CD4-positive, CD25-positive, alpha-beta regulatory T cell (primary cell): Measurements from ENCODE around the gene MYH14. TPM values are rescaled to one million over a fixed set of nuclear protein-coding genes. Genes with fewer than 3 reads are reported as not detected.

Experiments used
- ATAC-seq, 2 donors: fragments of 150-1000 bp; cut with Tn5 transposase; one replicate each; pipeline ENCODE4 v1.10.0; 2021; ENCODE audit warnings: low read depth in 2 of 2, moderate number of reproducible peaks in 2 of 2, moderate library complexity in 1 of 2
- DNase-seq, 3 donors: peaks; one replicate each; pipeline versions ENCODE4 v3.0.0 to v3.0.0-alpha.2; 2012 to 2022; ENCODE audit warnings: mixed read lengths in 1 of 3
- H3K27ac ChIP-seq: one replicate; pipeline ENCODE4 v1.7.0; 2013; ENCODE audit warnings: mild to moderate bottlenecking, low read length; ENCODE audit not compliant: insufficient read depth, poor library complexity, severe bottlenecking
- H3K27me3 ChIP-seq: one replicate; pipeline ENCODE4 v1.7.0; 2013; ENCODE audit warnings: low read length; ENCODE audit not compliant: control insufficient read depth, insufficient read depth
- H3K36me3 ChIP-seq: one replicate; pipeline ENCODE4 v1.7.0; 2013; ENCODE audit warnings: mild to moderate bottlenecking, low read length, moderate library complexity; ENCODE audit not compliant: control insufficient read depth, insufficient read depth
- H3K4me1 ChIP-seq: 2 replicates; pipeline ENCODE4 v1.7.0; 2013; ENCODE audit warnings: mild to moderate bottlenecking, low read length; ENCODE audit not compliant: insufficient read depth, control insufficient read depth, poor library complexity, severe bottlenecking
- H3K4me3 ChIP-seq: one replicate; pipeline ENCODE4 v1.7.0; 2013; ENCODE audit warnings: low read depth, mild to moderate bottlenecking, low read length, moderate library complexity
- H3K9me3 ChIP-seq, 2 experiments: 1 replicate in 1 of 2; 2 replicates in 1 of 2; pipeline ENCODE4 v1.7.0; 2013; ENCODE audit warnings: low read length in 2 of 2, mild to moderate bottlenecking in 1 of 2, moderate library complexity in 1 of 2; ENCODE audit not compliant: control insufficient read depth in 2 of 2
- H3K27ac Mint-ChIP-seq, 3 donors: one replicate each; pipeline ENCODE4 v1.8.0; 2020 to 2022; ENCODE audit warnings: mild to moderate bottlenecking in 3 of 3, mixed read lengths in 3 of 3, moderate library complexity in 2 of 3
- H3K27me3 Mint-ChIP-seq: one replicate; pipeline ENCODE4 v1.8.0; 2022; ENCODE audit warnings: mild to moderate bottlenecking, mixed read lengths
- H3K36me3 Mint-ChIP-seq: one replicate; pipeline ENCODE4 v1.8.0; 2020; ENCODE audit warnings: mixed read lengths
- H3K4me1 Mint-ChIP-seq, 4 donors: one replicate each; pipeline ENCODE4 v1.8.0; 2020 to 2022; ENCODE audit warnings: mixed read lengths in 4 of 4, mild to moderate bottlenecking in 1 of 4
- H3K4me3 Mint-ChIP-seq, 4 donors: one replicate each; pipeline ENCODE4 v1.8.0; 2020 to 2022; ENCODE audit warnings: mild to moderate bottlenecking in 4 of 4, mixed read lengths in 4 of 4, moderate library complexity in 3 of 4
- H3K9me3 Mint-ChIP-seq, 7 donors: one replicate each; pipeline ENCODE4 v1.8.0; 2020 to 2022; ENCODE audit warnings: mixed read lengths in 7 of 7, mild to moderate bottlenecking in 3 of 7, moderate library complexity in 2 of 7
- polyA plus RNA-seq, 4 donors: library from polyadenylated mRNA; unstranded; fragments of 300-500 nt; fragmentation: Illumina TruSeq; gene quantifications; one replicate each; pipeline ENCODE4 v1.2.3, GENCODE V29; 2021
- total RNA-seq: library from RNA; stranded (reverse); gene quantifications from one replicate; pipeline ENCODE4 v1.2.3, GENCODE V29; 2022

MYH14 gene
- total and polyA plus RNA-seq, 5 donors from 2014 or later, result not detected

DNA sequence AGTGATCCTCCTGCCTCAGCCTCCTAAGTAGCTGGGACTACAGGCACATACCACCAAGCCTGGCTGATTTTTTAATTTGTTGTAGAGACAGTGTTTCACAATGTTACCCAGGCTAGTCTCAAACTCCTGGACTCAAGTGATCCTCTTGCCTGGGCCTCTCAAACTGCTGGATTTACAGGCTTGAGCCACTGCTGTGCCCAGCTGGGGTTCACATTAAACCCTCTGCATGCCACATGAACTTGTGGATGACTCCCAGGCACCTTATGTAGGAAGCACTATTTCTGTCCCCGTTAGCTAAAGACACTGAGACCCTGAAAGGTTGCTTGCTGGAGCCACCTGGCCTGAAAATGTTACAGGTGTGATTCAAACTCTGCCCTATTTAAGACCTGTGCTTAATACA lies 10.5 kb downstream of the MYH14 start:
- Histone ChIP-seq H3K9me3 (peaks cover 0 to 7% of the 10 kb centered on the region in 2 experiments), H3K4me1 (no peaks in the 10 kb centered on the region), H3K4me3 (no peak overlapping the region), H3K27me3 (no peaks in the 10 kb centered on the region), H3K36me3 (no peaks in the 10 kb centered on the region), H3K27ac (no peak overlapping the region)
- DNase-seq (no peak), ATAC-seq (no peak)
- Mint-ChIP-seq H3K9me3 (peaks cover 0 to 9% (median 1%) of the 10 kb centered on the region in 7 donors), H3K4me1 (no peaks in the 10 kb centered on the region), H3K27me3 (no peaks in the 10 kb centered on the region), H3K4me3 (no peak overlapping the region), H3K27ac (peak overlapping the region in 1 of 3 donors; percentile 32), H3K36me3 (no peaks in the 10 kb centered on the region)

DNA sequence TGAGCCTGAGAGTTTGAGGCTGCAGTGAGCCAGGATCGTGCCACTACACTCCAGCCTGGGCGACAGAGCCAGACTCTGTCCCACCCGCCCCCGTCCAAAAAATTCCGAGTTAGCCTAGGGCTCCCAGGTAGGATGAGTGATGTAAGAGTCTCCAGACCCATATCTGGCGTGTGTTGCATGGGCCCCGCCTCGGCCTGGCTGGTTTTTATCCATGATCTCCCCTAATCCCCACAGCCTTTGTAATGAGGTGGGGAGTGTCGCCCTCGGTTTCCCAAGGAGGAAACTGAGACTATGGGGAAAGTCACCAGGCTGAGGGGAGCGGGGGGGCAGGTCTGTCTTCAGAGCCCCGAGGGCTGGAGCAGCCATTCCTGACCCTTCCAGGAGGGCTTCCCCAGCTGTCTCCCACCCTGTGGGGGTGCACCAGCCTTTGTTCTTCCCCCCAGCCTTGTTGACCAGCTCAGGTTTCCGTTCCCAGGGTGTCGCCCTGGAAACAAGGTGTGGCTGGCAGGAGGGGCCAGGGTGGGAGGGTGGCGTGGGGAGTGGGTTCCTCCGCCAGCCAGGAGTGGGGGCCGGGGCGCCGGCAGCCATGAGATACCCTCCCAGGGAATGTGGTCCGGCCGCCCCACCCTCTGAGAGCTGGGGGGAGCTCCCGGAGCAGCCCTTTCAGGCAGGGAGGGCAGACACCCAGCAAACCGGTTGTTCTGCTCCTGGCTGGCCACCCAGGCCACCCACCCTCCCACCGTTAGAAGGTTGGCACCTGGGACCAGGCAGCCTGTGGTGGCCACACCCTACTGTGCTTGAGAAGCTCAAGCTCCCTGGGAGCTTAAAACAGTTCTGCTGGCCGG lies 11.5 kb downstream of the MYH14 start:
- H3K4me3 Mint-ChIP-seq, result no peak overlapping the region
- DNase-seq, result no peak
- H3K27ac Mint-ChIP-seq, result no peak overlapping the region
- no peaks in the 10 kb centered on the region for H3K36me3 Mint-ChIP-seq
- H3K27ac ChIP-seq, result no peak overlapping the region
- no peak for ATAC-seq
- H3K36me3 ChIP-seq, result no peaks in the 10 kb centered on the region
- H3K9me3 ChIP-seq, result peaks cover 0 to 7% of the 10 kb centered on the region in 2 experiments
- H3K4me1 Mint-ChIP-seq, result no peaks in the 10 kb centered on the region
- no peak overlapping the region for H3K4me3 ChIP-seq
- H3K27me3 Mint-ChIP-seq, result no peaks in the 10 kb centered on the region
- H3K27me3 ChIP-seq, result no peaks in the 10 kb centered on the region
- H3K9me3 Mint-ChIP-seq, result peaks cover 0 to 9% (median 1%) of the 10 kb centered on the region in 7 donors
- H3K4me1 ChIP-seq, result no peaks in the 10 kb centered on the region

DNA sequence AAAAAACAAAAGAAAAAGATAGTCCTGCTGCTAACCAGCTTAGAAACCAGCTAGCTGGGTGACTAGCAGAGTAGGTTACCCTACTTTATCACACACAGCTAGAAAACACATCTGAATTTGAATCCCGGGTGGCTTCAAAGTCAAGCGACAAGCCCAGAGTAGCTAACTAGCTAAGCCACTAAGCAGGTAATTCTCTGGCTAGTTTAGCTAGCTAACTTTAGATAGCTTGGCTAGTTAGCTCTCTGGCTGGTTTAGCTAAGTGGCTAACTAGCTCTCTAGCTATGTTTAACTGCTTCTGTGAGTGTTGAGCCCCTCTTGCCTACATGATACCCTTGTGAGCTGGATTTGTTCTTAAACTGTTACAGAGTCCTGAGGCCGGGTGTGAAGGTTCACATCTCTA lies 12.4 kb downstream of the MYH14 start:
- no peaks in the 10 kb centered on the region for H3K27me3 ChIP-seq
- no peaks in the 10 kb centered on the region for H3K27me3 Mint-ChIP-seq
- no peak overlapping the region for H3K27ac ChIP-seq
- H3K36me3 Mint-ChIP-seq, result no peaks in the 10 kb centered on the region
- no peak overlapping the region for H3K4me3 ChIP-seq
- no peak overlapping the region for H3K4me3 Mint-ChIP-seq
- no peak overlapping the region for H3K27ac Mint-ChIP-seq
- H3K36me3 ChIP-seq, result no peaks in the 10 kb centered on the region
- H3K9me3 Mint-ChIP-seq, result peaks cover 0 to 9% (median 0%) of the 10 kb centered on the region in 7 donors
- ATAC-seq (no peak), DNase-seq (no peak)
- H3K4me1 Mint-ChIP-seq, result no peaks in the 10 kb centered on the region
- peaks cover 0 to 7% of the 10 kb centered on the region in 2 experiments for H3K9me3 ChIP-seq
- H3K4me1 ChIP-seq, result no peaks in the 10 kb centered on the region

DNA sequence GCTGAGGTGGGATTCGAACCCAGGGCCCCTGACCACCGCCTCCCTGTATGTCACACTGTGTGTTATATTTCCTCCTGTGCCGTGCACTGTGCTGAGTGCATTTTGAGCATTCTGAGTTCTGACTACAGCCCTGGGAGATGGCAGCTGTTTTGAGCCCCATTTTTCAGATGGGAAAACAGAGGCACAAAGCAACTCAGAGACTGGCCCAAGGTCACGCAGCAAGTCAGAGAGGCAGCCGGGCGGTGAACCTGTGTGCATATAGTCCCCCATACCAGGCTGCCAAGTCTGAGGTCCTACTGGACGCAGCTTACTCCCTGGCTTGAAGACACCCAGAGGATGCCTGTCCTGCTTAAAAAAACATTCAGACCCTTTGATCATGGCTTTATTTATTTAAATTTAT lies 17.7 kb downstream of the MYH14 start:
- DNase-seq, result no peak
- no peaks in the 10 kb centered on the region for H3K4me1 Mint-ChIP-seq
- no peak overlapping the region for H3K27ac Mint-ChIP-seq
- Histone ChIP-seq H3K4me3 (no peak overlapping the region), H3K36me3 (no peaks in the 10 kb centered on the region), H3K9me3 (peaks cover 0 to 3% of the 10 kb centered on the region in 2 experiments), H3K4me1 (no peaks in the 10 kb centered on the region), H3K27ac (no peak overlapping the region), H3K27me3 (no peaks in the 10 kb centered on the region)
- no peaks in the 10 kb centered on the region for H3K36me3 Mint-ChIP-seq
- no peak for ATAC-seq
- no peaks in the 10 kb centered on the region for H3K27me3 Mint-ChIP-seq
- no peak overlapping the region for H3K4me3 Mint-ChIP-seq
- H3K9me3 Mint-ChIP-seq, result peaks cover 0 to 7% (median 3%) of the 10 kb centered on the region in 7 donors

DNA sequence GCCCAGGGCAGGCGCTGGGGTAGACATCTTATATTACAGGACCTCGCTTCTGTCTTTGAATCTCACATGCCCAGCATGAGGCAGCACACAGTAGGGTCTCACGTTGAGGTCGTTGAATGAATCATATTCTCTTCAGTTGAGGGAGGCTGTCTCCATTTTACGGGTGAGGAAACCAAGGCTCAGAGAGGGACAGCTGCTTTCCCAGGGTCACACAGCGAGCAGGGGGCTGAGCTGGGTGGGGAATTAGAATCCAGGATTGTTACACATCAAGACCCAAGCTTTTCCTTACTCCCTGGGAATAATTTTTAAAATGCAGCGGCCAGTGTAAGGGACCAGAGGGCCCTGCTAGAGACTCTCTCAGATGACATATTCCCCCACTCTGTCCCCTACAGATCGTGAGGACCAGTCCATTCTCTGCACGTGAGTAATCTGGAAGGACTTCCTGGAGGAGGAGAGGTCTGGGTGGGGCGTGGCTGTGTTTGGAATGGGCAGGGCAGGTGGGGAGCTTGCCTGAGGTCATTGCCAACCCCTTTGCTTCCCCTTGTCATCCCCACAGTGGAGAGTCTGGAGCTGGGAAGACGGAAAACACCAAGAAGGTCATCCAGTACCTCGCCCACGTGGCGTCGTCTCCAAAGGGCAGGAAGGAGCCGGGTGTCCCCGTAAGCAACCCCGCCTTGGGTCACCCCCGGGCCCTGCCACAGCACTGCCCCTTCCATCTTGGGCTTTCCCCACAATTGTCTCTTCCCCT lies 19.4 kb downstream of the MYH14 start:
- Mint-ChIP-seq H3K27ac (no peak overlapping the region), H3K27me3 (no peaks in the 10 kb centered on the region), H3K36me3 (no peaks in the 10 kb centered on the region), H3K9me3 (peaks cover 0 to 7% (median 3%) of the 10 kb centered on the region in 7 donors), H3K4me3 (no peak overlapping the region), H3K4me1 (no peaks in the 10 kb centered on the region)
- Histone ChIP-seq H3K36me3 (no peaks in the 10 kb centered on the region), H3K4me3 (no peak overlapping the region), H3K9me3 (peaks cover 0 to 3% of the 10 kb centered on the region in 2 experiments), H3K4me1 (no peaks in the 10 kb centered on the region), H3K27ac (no peak overlapping the region), H3K27me3 (no peaks in the 10 kb centered on the region)
- DNase-seq, result no peak
- ATAC-seq, result no peak

DNA sequence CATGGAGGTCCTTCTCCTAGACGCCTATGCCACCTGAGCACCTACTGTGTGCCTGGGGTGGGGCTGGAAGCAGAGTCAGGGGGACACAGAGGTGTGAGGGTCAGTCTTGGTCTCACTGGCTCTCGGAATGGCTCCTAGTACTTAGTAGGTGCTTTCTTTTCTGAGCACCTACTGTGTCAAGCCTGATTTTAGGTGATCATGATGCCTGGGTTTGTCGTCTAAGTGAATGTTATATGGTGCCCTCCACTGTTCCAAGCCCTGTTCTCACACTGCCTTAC lies 20.0 kb downstream of the MYH14 start:
- no peaks in the 10 kb centered on the region for H3K4me1 Mint-ChIP-seq
- Histone ChIP-seq H3K4me1 (no peaks in the 10 kb centered on the region), H3K27me3 (no peaks in the 10 kb centered on the region), H3K36me3 (no peaks in the 10 kb centered on the region), H3K9me3 (peaks cover 0 to 3% of the 10 kb centered on the region in 2 experiments), H3K27ac (no peak overlapping the region), H3K4me3 (no peak overlapping the region)
- no peaks in the 10 kb centered on the region for H3K27me3 Mint-ChIP-seq
- H3K36me3 Mint-ChIP-seq, result no peaks in the 10 kb centered on the region
- H3K4me3 Mint-ChIP-seq, result no peak overlapping the region
- no peak for DNase-seq
- ATAC-seq, result no peak
- peaks cover 0 to 7% (median 3%) of the 10 kb centered on the region in 7 donors for H3K9me3 Mint-ChIP-seq
- H3K27ac Mint-ChIP-seq, result no peak overlapping the region

DNA sequence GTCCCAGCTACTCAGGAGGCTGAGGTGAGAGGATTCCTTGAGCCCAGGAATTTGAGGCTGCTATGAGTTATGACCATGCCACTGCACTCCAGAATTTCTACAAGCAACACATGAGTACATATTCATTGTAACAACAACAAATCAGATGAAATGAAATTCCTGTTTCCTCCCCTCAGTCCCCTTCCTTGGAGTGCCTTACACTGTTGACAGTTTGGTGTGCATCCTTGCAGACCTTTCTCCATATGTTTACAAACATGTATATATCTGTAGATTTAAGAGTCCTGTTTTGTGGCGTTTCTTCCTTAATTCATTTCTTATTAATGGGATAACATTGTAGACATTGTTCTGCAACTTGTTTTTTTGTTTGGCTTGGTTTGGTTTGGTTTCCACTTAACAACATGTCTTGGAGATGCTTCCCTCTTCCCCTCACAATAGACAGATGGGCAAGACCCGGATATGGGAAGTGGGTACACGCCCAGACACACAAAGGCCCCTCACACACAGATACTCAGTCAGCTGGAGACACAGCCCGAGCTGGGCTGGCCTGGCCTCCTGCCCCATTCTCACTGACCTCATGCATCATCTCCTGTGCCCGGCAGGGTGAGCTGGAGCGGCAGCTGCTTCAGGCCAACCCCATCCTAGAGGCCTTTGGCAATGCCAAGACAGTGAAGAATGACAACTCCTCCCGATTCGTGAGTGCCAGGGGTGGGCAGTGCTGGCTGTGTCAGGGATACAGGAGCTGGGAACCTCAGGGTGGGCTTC lies 21.7 kb downstream of the MYH14 start:
- Histone ChIP-seq H3K4me1 (no peaks in the 10 kb centered on the region), H3K9me3 (peaks cover 0 to 3% of the 10 kb centered on the region in 2 experiments), H3K27ac (no peak overlapping the region), H3K36me3 (no peaks in the 10 kb centered on the region), H3K4me3 (no peak overlapping the region), H3K27me3 (no peaks in the 10 kb centered on the region)
- Mint-ChIP-seq H3K27ac (no peak overlapping the region), H3K36me3 (no peaks in the 10 kb centered on the region), H3K4me3 (no peak overlapping the region), H3K9me3 (peaks cover 0 to 7% (median 3%) of the 10 kb centered on the region in 7 donors), H3K4me1 (no peaks in the 10 kb centered on the region), H3K27me3 (peaks cover 9% of the 10 kb centered on the region)
- DNase-seq (no peak), ATAC-seq (no peak)
